ENCODE measurements around the gene LAMA5. TPM values are rescaled to one million over a fixed set of nuclear protein-coding genes. Genes with fewer than 3 reads are reported as not detected.

Gene LAMA5
- total and polyA plus RNA-seq, 2 of the 8 experiments (the other 6 are each of a cell fraction or from before 2014, with no cell fraction given), result 34.4 to 225 TPM

- no peaks in the 10 kb centered on the region; the same call in 1 of the 2 replicates for H3K79me1 ChIP-seq (ENCODE audit: low read depth, low read length)
These were observed 4.5 kb upstream of the LAMA5 start for GRCh38 chr20:62371588-62372041.

More at GRCh38 chr20:62371588-62372041, 4.5 kb upstream of the LAMA5 start:
- H4K91ac ChIP-seq (replicated peaks; ENCODE audit: insufficient read length, low read length), result no peak overlapping the region
- H3K4me1 ChIP-seq (replicated peaks in 1 of 4; ENCODE audit: control insufficient read depth in 3 of 4, insufficient read depth in 4 of 4, low read length in 3 of 4), result peaks cover 8 to 53% (median 44%) of the 10 kb centered on the region in 4 experiments
- TF ChIP-seq GABPA (IDR thresholded peaks at IDR 0.05; ENCODE audit: borderline replicate concordance, insufficient read depth, low read length), result no peak
- TF ChIP-seq CBX8 (IDR thresholded peaks at IDR 0.05; ENCODE audit: borderline replicate concordance, low read depth, low read length), result no peak
- TF ChIP-seq KDM1A (IDR thresholded peaks at IDR 0.05; ENCODE audit: borderline replicate concordance, low read length), result no peak
- TF ChIP-seq, protein P1, sequence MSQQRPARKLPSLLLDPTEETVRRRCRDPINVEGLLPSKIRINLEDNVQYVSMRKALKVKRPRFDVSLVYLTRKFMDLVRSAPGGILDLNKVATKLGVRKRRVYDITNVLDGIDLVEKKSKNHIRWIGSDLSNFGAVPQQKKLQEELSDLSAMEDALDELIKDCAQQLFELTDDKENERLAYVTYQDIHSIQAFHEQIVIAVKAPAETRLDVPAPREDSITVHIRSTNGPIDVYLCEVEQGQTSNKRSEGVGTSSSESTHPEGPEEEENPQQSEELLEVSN (IDR thresholded peaks at IDR 0.05), result no peak
- no peak for TF ChIP-seq POU5F1 (IDR thresholded peaks at IDR 0.05; ENCODE audit: low read depth, low read length)
- TF ChIP-seq MAX (IDR thresholded peaks at IDR 0.05), result no peak
- TF ChIP-seq KDM5A (IDR thresholded peaks at IDR 0.05; ENCODE audit: low read length), result no peak
- no peak for TF ChIP-seq KDM4A (IDR thresholded peaks at IDR 0.05; ENCODE audit: low read depth, low read length, severe bottlenecking)
- TF ChIP-seq POLR2A (IDR thresholded peaks at IDR 0.05; ENCODE audit: control extremely low read depth in 1 of 2, low read depth in 2 of 2, low read length in 2 of 2), result no peak
- TF ChIP-seq SP1 (IDR thresholded peaks at IDR 0.05; ENCODE audit: low read depth, low read length), result no peak
- H2BK20ac ChIP-seq (ENCODE audit: low read length), result no peak overlapping the region; the same call in 1 of the 2 replicates
- no peak overlapping the region for H3K27ac ChIP-seq (ENCODE audit: low read depth, low read length)
- H3K14ac ChIP-seq (ENCODE audit: insufficient read length), result no peak overlapping the region
- H2AK5ac ChIP-seq (ENCODE audit: low read depth, low read length), result no peak overlapping the region
- ChIA-PET CTCF (ENCODE audit: partially characterized antibody) (interaction anchor here (0.6 to 10.9 kb wide), 9 partner anchors 9 to 489 kb away, joined by 3 to 212 read pairs (median 4); partner anchors contain the start of gene RPS21), POLR2A (ENCODE audit: partially characterized antibody) (interaction anchor here (0.8 to 12.6 kb wide), 6 partner anchors 7 to 280 kb away, joined by 3 to 213 read pairs (median 100); partner anchors contain the start of genes ADRM1 and RPS21)
- H3K56ac ChIP-seq (replicated peaks; ENCODE audit: insufficient read length, low read depth, low read length), result no peak overlapping the region
- no peak overlapping the region for H3K18ac ChIP-seq (ENCODE audit: extremely low read depth, low read length)
- H3K23ac ChIP-seq (ENCODE audit: insufficient read length), result no peak overlapping the region
- H3K27me3 ChIP-seq (replicated peaks in 1 of 4; ENCODE audit: control insufficient read depth in 3 of 4, extremely low read depth in 1 of 4, insufficient read depth in 3 of 4, low read length in 3 of 4), result no peaks in the 10 kb centered on the region
- no peak overlapping the region for H2BK5ac ChIP-seq (ENCODE audit: low read depth, low read length)
- no peak overlapping the region for H3K4me2 ChIP-seq (ENCODE audit: insufficient read depth in 1 of 2, low read depth in 2 of 2, low read length in 2 of 2)
- H4K20me1 ChIP-seq (replicated peaks in 1 of 2; ENCODE audit: control insufficient read depth in 1 of 2, insufficient read depth in 2 of 2, low read length in 2 of 2), result no peaks in the 10 kb centered on the region
- H3K36me3 ChIP-seq (ENCODE audit: control insufficient read depth in 2 of 4, insufficient read depth in 4 of 4, low read length in 3 of 4), result no peaks in the 10 kb centered on the region; a peak in 1 of 8 replicates
- peak overlapping the region; percentile 78 for H4K8ac ChIP-seq (ENCODE audit: extremely low read depth, insufficient read depth, low read length)
- no peak overlapping the region for H4K5ac ChIP-seq (ENCODE audit: insufficient read length, low read depth, low read length)
- peaks cover 7% of the 10 kb centered on the region; the same call in 1 of the 2 replicates for H3K23me2 ChIP-seq (ENCODE audit: low read depth, low read length)
- no peak overlapping the region for H2AFZ ChIP-seq (ENCODE audit: low read length)
- no peak for FAIRE-seq
- no peak overlapping the region for H3K4me3 ChIP-seq (ENCODE audit: extremely low read depth in 1 of 4, insufficient read depth in 2 of 4, low read depth in 3 of 4, low read length in 4 of 4)
- WGBS, 2 experiments (ENCODE audit: extremely low coverage in 1 of 2, insufficient coverage in 1 of 2, insufficient read length in 1 of 2, insufficient replicate concordance in 2 of 2, low coverage in 1 of 2, low lambda C conversion rate in 2 of 2, missing lambda C conversion rate in 1 of 2), result 92% methylated on average over 5 of the region's 8 CpGs; no CpG with 5 or more reads in 1 of the 2 experiments
- no peak overlapping the region for H3K9ac ChIP-seq (replicated peaks in 1 of 4; ENCODE audit: extremely low read depth in 1 of 4, low read depth in 3 of 4, low read length in 3 of 4)
- no peak overlapping the region for H2BK12ac ChIP-seq (ENCODE audit: low read depth, low read length)
- no peak overlapping the region for H3K4ac ChIP-seq (replicated peaks; ENCODE audit: insufficient read length, low read depth, low read length)
- peaks cover 0 to 1% of the 10 kb centered on the region in 2 experiments; a peak in 1 of 4 replicates for H3K79me2 ChIP-seq (ENCODE audit: control insufficient read depth in 1 of 2, insufficient read depth in 2 of 2, low read length in 2 of 2)
- no peak for DNase-seq (ENCODE audit: low read depth in 1 of 2, low spot score in 2 of 2)
- H2BK15ac ChIP-seq (ENCODE audit: low read length), result no peak overlapping the region
- H2BK120ac ChIP-seq (replicated peaks; ENCODE audit: low read depth, low read length), result no peak overlapping the region
- H3K9me3 ChIP-seq (ENCODE audit: insufficient read depth in 2 of 2, low read depth in 1 of 2, low read length in 1 of 2), result no peaks in the 10 kb centered on the region

Data from H1 (cell line).